LNCaP clone FGC (cell line): ENCODE results near the gene CRYL1.

ENCODE experiments used
- DNase-seq: peaks from one replicate; pipeline ENCODE4 v3.0.0-alpha.2; 2011; ENCODE audit warnings: low read depth
- H3K4me3 ChIP-seq: 2 replicates; pipeline ENCODE4 v1.5.1; 2011; ENCODE audit warnings: mild to moderate bottlenecking, low read depth, low read length, control low read depth
- TF ChIP-seq, protein P1 (sequence below): IDR thresholded peaks from 2 replicates; pipeline ENCODE4 v1.5.1; 2012; ENCODE audit warnings: mild to moderate bottlenecking; ENCODE audit not compliant: control insufficient read depth, insufficient read depth; ENCODE audit errors: extremely low read depth

The CRYL1 gene

DNA sequence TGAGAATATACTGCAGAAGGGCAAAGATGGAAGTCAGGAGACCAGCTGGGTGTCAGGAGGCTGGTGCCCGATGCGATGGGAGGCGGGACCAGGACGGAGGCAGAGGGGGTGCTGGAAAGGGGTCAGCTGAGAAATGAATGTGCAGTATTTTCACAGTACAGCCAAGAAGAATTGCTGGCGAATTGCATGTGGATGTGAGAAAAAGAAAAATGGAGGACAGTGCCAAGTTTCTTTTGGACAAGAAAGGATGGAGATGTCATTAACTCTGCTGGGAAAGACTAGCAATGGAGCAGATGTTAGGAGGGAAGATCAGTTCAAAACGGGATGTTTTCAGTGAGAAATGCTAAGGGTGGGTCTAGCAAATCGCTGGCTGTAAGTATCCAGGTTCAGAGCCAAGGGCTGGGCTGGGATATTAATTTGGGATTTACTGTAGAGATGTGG, 7.0 kb downstream of the CRYL1 start:
- DNase-seq, result no peak
- H3K4me3 ChIP-seq, result no peak overlapping the region
- TF ChIP-seq, protein P1, sequence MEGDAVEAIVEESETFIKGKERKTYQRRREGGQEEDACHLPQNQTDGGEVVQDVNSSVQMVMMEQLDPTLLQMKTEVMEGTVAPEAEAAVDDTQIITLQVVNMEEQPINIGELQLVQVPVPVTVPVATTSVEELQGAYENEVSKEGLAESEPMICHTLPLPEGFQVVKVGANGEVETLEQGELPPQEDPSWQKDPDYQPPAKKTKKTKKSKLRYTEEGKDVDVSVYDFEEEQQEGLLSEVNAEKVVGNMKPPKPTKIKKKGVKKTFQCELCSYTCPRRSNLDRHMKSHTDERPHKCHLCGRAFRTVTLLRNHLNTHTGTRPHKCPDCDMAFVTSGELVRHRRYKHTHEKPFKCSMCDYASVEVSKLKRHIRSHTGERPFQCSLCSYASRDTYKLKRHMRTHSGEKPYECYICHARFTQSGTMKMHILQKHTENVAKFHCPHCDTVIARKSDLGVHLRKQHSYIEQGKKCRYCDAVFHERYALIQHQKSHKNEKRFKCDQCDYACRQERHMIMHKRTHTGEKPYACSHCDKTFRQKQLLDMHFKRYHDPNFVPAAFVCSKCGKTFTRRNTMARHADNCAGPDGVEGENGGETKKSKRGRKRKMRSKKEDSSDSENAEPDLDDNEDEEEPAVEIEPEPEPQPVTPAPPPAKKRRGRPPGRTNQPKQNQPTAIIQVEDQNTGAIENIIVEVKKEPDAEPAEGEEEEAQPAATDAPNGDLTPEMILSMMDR, result no peak

DNA sequence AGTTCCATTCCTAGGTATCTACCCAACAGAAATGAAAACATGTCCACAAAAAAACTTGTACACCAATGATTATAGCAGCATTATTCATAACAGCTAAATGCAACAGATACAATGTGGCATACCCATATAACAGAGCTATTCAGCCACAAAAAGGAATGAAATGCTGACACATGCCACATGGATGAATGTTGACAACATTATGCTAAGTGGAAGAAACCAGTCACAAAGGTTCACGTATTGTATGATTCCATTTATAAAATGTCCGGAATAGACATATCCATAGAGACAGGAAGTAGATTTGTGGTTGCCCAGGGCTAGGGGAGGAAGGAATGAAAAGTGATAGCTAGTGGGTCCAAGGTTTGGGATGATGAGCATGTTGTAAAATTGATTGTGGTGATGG, 10.8 kb downstream of the CRYL1 start:
- no peak for DNase-seq
- TF ChIP-seq, protein P1, result no peak
- H3K4me3 ChIP-seq, result no peak overlapping the region

DNA sequence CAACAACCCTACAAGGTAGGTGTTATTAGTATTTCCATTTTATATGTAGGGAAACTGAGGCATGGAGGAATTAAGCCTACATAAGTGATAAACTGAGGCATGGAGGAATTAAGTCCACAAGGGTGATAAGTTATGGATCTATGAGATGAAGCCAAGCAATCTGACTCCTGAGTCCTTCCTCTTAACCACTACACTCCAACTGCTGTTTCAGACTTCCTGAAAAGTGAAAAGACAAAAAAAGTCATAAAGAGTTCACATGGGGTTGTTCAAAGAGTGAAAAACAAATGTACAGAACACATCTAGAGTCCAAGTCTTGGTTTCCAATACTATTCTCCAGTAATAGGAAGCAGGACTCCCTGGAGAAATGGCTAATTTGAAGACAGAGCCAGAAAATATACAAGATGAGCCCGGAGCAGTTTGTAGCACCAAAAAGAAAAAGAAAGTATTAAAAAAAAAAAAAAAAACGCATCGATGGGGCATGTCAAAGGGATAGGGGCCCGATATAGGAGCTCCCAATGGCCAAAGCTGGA, 12.1 kb downstream of the CRYL1 start:
- no peak overlapping the region for H3K4me3 ChIP-seq
- TF ChIP-seq, protein P1, result no peak
- DNase-seq, result no peak

DNA sequence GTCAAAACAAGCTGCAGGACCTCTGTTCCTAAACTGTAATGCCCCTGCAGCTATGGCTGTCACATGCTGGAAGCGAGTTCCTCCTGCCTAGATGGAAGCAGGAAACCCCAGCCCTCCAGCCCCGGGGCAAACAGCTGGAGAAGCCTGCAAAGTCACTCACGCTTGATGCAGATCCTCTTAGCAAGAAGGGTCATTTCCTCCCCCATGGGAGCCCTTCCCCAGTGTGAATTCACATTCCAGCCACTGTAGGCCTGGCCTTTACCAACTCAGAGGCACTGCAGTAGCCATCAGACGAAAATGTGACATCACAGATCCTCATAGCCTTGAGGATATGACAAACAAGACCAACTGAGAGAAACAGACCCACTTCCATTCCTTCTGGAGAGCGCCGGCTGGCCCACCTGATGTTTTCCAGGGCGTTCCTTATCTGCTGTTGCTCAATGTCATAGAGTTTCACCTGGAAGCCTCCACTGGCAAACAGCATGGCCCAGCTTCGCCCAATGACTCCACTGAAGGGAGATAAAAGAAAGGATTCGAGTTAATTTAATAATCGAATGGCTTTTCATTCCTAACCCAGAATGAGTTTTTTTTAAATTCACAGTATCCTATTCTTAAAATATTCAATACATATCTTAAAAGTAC, 13.5 kb downstream of the CRYL1 start:
- no peak overlapping the region for H3K4me3 ChIP-seq
- no peak for DNase-seq
- TF ChIP-seq, protein P1, result no peak

DNA sequence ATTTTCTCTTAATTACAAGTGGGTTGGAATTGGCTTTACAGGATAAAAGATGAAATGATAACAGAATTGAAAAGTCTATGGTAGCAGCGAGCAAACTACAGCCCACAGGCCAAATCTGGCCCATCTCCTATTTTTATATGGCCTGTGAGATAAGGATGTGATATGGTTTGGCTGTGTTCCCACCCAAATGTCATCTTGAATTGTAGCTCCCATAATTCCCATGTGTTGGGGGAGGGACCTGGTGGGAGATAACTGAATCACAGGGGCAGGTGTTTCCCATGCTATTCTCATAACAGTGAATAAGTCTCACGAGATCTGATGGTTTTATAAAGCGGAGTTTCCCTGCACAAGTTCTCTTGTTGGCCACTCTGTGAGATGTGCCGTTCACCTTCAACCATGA, 19.0 kb downstream of the CRYL1 start:
- TF ChIP-seq, protein P1, result no peak
- no peak for DNase-seq
- no peak overlapping the region; the same call in 1 of the 2 replicates for H3K4me3 ChIP-seq

DNA sequence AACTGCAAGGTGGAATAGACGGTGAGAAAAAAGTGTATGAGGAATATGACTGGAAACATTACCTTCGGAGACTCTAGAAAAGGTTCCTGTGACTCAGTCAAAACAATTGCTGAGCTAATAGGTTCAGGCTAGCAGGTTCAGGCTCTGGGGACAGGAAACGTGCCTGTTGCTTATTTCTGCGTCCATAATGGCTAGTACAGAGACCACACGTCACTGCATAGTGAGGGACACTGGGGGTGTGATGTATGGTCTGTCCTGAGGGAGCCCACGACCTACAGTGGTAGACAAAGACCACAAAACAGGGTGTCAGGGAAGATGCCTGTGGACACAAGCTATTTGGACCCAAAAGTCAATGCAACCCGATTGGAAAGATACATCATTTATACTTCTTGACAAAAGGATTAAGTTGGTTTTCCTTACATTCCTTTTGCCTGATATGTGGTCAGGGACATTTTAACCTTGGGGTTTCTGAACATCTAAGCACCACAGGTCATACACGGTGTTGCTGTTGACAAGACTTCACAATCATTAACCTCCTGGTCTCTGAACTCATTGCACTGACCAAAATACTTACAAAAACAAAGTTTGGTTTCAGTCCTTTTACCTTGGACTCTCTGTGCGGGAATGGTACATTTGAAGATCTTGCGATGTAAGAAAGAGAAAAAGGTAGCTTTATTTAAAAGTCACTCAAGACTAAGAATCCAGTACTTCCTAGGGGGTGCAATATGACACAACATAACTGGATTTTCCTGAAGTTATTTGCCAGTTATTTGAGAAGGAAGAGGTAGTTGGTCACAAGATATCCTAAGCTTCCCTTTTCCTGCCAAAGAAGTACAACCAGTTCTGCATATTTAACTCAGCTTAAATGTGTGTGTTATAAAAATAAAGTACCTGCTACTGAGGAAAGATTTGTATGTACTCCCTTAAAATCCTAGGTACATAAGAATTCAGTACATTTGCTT, 20.0 kb downstream of the CRYL1 start:
- no peak overlapping the region for H3K4me3 ChIP-seq
- DNase-seq, result peak; percentile 82
- TF ChIP-seq, protein P1, result no peak
